Endothelial cell of umbilical vein (primary cell): ENCODE measurements around the gene EPDR1.

Experiments
- EZH2 ChIP-seq: IDR thresholded peaks from 2 replicates; pipeline ENCODE4 v1.6.1; 2012; ENCODE audit warnings: borderline replicate concordance, low read depth, mild to moderate bottlenecking, moderate library complexity, low read length, inconsistent platforms; ENCODE audit not compliant: severe bottlenecking
- FOS ChIP-seq: IDR thresholded peaks from 2 replicates; pipeline ENCODE4 v1.6.1; 2011; ENCODE audit warnings: mild to moderate bottlenecking, low read length, moderate library complexity, borderline replicate concordance; ENCODE audit not compliant: insufficient read depth
- JUN ChIP-seq: IDR thresholded peaks from 2 replicates; pipeline ENCODE4 v1.6.1; 2011; ENCODE audit warnings: borderline replicate concordance, low read depth; ENCODE audit not compliant: insufficient read length, insufficient read depth
- MYC ChIP-seq: IDR thresholded peaks from one replicate; pipeline ENCODE4 v1.6.1; 2011; ENCODE audit warnings: mild to moderate bottlenecking, low read depth, low read length
- POLR2A ChIP-seq: IDR thresholded peaks from 2 replicates; pipeline ENCODE4 v1.6.1; 2012; ENCODE audit warnings: low read depth, mild to moderate bottlenecking, control low read depth, low read length
- POLR2AphosphoS5 ChIP-seq: IDR thresholded peaks from 2 replicates; pipeline ENCODE4 v1.6.1; 2012; ENCODE audit warnings: low read depth, mild to moderate bottlenecking, control low read depth, low read length, moderate library complexity; ENCODE audit not compliant: insufficient read depth
- TF ChIP-seq, protein P1 (sequence below), 2 donors: IDR thresholded peaks; 1 replicate in 1 of 2; 2 replicates in 1 of 2; pipeline ENCODE4 v1.5.1; 2011; ENCODE audit warnings: low read length in 2 of 2, mild to moderate bottlenecking in 2 of 2, moderate library complexity in 2 of 2, control low read depth in 1 of 2, inconsistent platforms in 1 of 2, low read depth in 1 of 2; ENCODE audit not compliant: insufficient read depth in 1 of 2; ENCODE audit errors: extremely low read depth in 1 of 2
- TF ChIP-seq, protein P2 (sequence below): IDR thresholded peaks from 2 replicates; pipeline ENCODE4 v1.6.1; 2011; ENCODE audit not compliant: insufficient read depth, insufficient read length

DNA sequence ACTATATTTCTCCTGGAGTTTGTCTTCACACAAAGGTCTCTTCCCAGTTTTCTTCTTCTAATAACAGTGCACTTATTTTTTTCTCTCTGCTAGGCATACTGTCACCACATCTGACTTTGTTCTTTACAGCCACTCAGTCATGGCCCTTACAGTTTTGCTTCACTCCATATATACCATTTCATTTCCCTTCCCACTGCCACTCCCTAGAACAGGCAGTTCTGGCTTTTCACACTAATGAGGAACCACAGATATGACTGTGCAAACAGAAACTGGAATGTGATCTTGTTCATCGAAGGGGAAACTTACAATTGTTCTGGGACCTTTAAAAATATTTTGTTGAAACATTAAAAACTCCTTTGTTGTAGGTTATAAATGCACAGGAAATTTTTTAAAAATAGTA is 67.3 kb downstream of the EPDR1 start:
- TF ChIP-seq, protein P1, sequence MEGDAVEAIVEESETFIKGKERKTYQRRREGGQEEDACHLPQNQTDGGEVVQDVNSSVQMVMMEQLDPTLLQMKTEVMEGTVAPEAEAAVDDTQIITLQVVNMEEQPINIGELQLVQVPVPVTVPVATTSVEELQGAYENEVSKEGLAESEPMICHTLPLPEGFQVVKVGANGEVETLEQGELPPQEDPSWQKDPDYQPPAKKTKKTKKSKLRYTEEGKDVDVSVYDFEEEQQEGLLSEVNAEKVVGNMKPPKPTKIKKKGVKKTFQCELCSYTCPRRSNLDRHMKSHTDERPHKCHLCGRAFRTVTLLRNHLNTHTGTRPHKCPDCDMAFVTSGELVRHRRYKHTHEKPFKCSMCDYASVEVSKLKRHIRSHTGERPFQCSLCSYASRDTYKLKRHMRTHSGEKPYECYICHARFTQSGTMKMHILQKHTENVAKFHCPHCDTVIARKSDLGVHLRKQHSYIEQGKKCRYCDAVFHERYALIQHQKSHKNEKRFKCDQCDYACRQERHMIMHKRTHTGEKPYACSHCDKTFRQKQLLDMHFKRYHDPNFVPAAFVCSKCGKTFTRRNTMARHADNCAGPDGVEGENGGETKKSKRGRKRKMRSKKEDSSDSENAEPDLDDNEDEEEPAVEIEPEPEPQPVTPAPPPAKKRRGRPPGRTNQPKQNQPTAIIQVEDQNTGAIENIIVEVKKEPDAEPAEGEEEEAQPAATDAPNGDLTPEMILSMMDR (IDR thresholded peaks at IDR 0.05; ENCODE audit: extremely low read depth in 1 of 2, insufficient read depth in 1 of 2, low read depth in 1 of 2, low read length in 2 of 2), result no peak
- TF ChIP-seq JUN (no peak), EZH2 (no peak), POLR2A (no peak), POLR2AphosphoS5 (no peak), MYC (no peak), FOS (no peak)
- TF ChIP-seq, protein P2, sequence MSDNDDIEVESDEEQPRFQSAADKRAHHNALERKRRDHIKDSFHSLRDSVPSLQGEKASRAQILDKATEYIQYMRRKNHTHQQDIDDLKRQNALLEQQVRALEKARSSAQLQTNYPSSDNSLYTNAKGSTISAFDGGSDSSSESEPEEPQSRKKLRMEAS, result no peak
